SK-MEL-5 (cell line): ENCODE results near the gene FLVCR1. TPM values are rescaled to one million over a fixed set of nuclear protein-coding genes. Genes with fewer than 3 reads are reported as not detected.
"Not testable (repeated sequence)": the region's sequence is repeated elsewhere in the genome, so short reads cannot be mapped to it uniquely, and the experiment has no call there.

Experiments
- DNase-seq: peaks from one replicate; pipeline ENCODE4 v3.0.0-alpha.2; 2016; ENCODE audit warnings: low read depth, low spot score
- in situ Hi-C: cut with HindIII; loops from 2 replicates; pipeline ENCODE4 v1.10.0; 2016; ENCODE audit warnings: low sequenced_read_pairs, high pct_unique_total_duplicates, low pct_unique_long_range_greater_than_20kb
- total RNA-seq: library from RNA; depleted of rRNA; stranded (reverse); fragments of >200 nt; shearing (Covaris generic); gene quantifications from 2 replicates; pipeline ENCODE4 v1.2.3, GENCODE V29; 2014

FLVCR1 gene
- total RNA-seq, 1 experiment from 2014 or later, result 17.7 TPM

DNA sequence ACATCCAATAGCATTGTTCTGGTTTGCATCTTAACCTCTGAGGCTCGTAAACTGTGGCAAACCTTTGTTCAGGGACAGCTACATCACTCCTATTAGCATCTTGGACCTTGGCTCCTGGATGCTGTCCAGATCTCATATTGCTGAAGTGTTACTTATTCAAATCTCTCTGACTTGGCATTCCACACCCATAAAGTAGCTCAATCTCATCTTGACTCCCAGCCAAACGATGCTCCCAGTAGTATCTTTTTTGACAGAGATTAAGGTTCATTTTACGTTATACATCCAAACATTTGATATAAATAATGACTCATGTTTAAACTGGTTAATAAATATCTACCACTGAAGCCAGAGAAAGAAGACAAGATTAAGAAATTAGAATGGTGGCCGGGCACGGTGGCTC lies 4.4 kb upstream of the FLVCR1 start:
- in situ Hi-C loops, result no loop called here
- no peak for DNase-seq

GRCh38 chr1:212856755-212857154 lies 1.3 kb upstream of the FLVCR1 start:
- in situ Hi-C loops, result no loop called here
- DNase-seq, result no peak

DNA sequence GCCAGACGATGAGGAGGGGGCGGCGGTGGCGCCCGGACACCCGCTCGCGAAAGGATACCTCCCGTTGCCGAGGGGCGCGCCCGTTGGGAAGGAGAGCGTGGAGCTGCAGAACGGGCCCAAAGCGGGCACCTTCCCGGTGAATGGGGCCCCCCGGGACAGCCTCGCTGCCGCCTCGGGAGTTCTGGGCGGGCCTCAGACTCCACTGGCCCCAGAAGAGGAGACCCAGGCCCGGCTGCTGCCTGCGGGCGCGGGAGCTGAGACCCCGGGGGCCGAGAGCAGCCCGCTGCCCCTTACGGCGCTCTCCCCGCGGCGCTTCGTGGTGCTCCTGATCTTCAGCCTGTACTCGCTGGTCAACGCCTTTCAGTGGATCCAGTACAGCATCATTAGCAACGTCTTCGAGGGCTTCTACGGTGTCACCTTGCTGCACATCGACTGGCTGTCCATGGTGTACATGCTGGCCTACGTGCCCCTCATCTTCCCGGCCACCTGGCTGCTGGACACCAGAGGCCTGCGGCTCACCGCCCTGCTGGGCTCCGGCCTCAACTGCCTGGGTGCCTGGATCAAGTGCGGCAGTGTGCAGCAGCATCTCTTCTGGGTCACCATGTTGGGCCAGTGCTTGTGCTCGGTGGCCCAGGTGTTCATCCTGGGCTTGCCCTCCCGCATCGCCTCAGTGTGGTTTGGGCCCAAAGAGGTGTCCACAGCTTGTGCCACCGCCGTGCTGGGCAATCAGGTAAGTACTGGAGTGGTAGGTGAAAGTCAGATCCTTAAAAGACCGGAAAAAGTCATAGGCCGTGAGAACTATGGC lies 588 bp downstream of the FLVCR1 start:
- DNase-seq, result peak; percentile 17
- in situ Hi-C loops, result no loop called here

GRCh38 chr1:212860713-212861581 lies 2.9 kb downstream of the FLVCR1 start:
- in situ Hi-C loops, result no loop called here
- no peak for DNase-seq

GRCh38 chr1:212862111-212862690 lies 4.1 kb downstream of the FLVCR1 start:
- in situ Hi-C loops, result no loop called here
- no peak for DNase-seq

- DNase-seq, in situ Hi-C loops: not testable (repeated sequence)
Observed at GRCh38 chr1:212863345-212863744, 5.3 kb downstream of the FLVCR1 start.

DNA sequence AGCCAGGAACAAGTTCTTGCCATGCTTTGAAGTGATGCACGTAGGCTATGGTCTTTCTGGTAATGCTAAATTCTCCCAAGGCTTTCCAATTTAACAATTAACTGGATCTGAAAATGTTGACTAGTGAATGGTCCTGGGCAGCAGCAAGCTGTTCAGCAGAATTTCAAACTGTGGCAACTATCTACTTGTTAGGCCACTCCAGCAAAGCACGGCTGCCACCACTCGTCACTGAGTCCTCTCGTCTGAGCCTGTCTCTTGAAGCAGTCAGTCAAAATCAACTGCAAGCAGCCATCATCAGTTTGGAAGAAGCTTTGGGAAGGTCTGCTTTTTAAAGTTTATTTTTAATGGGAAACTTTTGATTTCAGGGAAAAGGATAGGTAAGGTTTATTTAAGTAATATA lies 6.1 kb downstream of the FLVCR1 start:
- DNase-seq, result no peak
- in situ Hi-C loops, result no loop called here

- no peak for DNase-seq
- in situ Hi-C loops, result no loop called here
Observed at GRCh38 chr1:212867192-212867591, 9.1 kb downstream of the FLVCR1 start.

DNA sequence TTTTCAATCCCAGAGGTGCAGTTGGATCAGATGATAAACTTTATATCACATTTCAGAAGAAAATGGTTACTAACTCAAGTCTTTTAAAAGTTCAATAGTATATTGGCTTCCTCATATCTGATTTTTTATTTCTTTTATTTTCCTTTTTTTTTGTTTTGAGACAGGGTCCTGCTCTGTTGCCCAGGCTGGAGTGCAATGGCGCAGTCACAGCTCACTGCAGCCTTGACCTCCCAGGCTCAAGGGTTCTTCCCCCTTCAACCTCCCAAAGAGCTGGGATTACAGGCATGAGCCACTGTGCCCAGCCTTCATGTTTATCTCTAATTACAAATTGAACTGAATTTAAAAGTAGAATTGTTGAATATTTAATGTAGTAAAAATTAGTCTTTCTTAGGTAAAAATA lies 13.9 kb downstream of the FLVCR1 start:
- DNase-seq, result no peak
- in situ Hi-C loops, result no loop called here

GRCh38 chr1:212873518-212873917 lies 15.4 kb downstream of the FLVCR1 start:
- in situ Hi-C loops, result no loop called here

DNA sequence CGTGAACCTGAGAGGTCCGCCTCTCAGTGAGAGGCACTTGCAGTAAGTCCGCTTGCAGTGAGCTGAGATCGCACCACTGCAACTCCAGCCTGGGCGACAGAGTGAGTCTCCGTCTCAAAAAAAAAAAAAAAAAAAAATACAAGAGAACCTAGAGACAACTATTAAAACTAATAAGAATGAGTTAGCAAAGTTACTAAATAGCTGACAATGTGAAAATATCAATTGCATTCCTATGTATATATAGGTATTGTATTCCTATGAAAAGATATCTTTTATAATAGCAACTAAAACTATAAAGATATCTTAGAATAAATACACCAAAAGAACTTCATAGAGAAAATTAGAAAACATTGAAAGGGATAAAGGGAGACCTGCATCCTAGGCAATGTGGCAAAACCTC lies 20.3 kb downstream of the FLVCR1 start:
- in situ Hi-C loops, result no loop called here

More at GRCh38 chr1:212873518-212873917, 15.4 kb downstream of the FLVCR1 start:
- DNase-seq, result no peak

GRCh38 chr1:212879947-212880690 lies 22.0 kb downstream of the FLVCR1 start:
- DNase-seq, result no peak
- in situ Hi-C loops, result no loop called here

More for the DNA sequence above, 20.3 kb downstream of the FLVCR1 start:
- no peak for DNase-seq

GRCh38 chr1:212884592-212884991 lies 26.5 kb downstream of the FLVCR1 start:
- no peak for DNase-seq
- in situ Hi-C loops, result no loop called here

GRCh38 chr1:212892108-212892507 lies 34.0 kb downstream of the FLVCR1 start:
- in situ Hi-C loops, result no loop called here
- DNase-seq, result no peak

DNA sequence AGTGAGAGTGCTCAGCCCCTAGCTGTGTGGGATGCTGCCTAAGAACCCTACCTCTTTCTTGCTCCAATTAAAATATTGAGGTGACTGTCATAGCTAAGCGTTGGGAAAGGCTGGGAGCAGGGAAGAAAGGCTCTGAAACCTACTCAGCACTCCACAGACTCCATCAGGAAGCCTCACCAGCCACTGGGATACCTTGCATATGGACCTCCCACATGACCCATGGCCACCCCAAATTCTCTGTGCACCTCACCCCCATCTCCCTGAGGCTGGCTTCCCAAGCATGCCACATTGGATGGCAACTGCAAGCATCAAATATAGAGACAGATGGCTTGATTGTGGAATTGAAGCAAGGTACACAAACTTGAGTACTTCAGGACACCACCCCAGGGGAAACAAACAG lies 41.8 kb downstream of the FLVCR1 start:
- no peak for DNase-seq
- in situ Hi-C loops, result no loop called here

DNA sequence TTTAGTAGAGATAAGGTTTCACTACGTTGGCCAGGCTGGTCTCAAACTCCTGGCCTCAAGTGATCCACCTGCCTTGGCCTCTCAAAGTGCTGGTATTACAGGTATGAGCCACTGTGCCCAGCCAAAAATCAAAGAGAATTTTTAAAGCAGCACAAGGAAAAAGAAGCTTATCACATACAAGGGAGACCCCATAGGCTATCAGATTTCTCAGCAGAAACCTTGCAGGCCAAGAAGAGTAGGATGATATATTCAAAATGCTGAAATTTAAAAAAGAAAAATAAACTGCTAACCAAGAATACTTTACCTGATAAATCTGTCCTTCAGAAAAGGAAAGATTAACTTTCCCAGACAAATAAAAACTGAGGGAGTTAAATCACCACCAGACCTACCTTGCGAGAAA lies 43.2 kb downstream of the FLVCR1 start:
- DNase-seq, result no peak
- in situ Hi-C loops, result no loop called here

DNA sequence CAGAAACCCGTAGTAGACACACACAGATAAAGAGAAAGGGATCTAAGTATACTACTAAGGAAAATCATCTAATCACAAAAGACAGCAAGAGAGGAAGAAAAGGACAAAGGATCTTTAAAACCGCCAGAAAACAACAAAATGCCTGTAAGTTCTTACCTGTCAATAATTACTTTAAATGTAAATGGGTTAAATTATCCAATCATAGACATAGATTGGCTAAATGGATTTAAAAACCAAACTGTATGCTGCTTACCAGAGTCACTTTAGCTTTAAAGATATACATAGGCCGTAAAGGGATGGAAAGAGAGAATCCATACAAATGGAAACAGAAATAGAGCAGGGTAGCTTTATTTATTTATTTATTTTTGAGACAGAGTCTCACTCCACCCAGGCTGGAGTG lies 44.0 kb downstream of the FLVCR1 start:
- DNase-seq, result no peak
- in situ Hi-C loops, result no loop called here

DNA sequence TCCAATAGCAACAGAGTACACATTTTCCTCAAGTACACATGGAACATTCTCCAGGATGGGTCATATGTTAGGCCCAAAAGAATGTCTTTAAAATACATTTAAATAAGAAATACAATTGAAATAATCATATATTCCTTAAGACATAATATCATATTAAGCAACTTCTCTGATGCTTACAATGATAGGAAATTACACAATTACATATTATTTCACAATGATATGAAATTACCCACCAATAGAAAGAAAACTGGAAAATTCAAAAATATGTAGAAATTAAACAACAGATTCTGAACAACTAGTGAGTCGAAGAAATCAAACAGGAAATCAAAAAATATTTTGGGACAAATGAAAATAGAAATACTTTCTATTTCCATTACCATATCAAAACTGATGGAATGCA lies 45.6 kb downstream of the FLVCR1 start:
- no peak for DNase-seq
- in situ Hi-C loops, result no loop called here
